OCI-LY1 (cell line): ENCODE measurements around the gene MALT1.

Experiments
- CTCF ChIP-seq: fragments of 200-600 bp; sonication (generic), shearing (Covaris generic); IDR thresholded peaks from 2 replicates; pipeline ENCODE4 v1.5.1; 2017; ENCODE audit warnings: mild to moderate bottlenecking, antibody characterized with exemption, low read length, moderate library complexity, mixed read lengths
- EZH2 ChIP-seq: fragments of 200-600 bp; sonication (generic), shearing (Covaris generic); IDR thresholded peaks from 2 replicates; pipeline ENCODE4 v1.8.0; 2017; ENCODE audit warnings: borderline replicate concordance, mixed run types, mild to moderate bottlenecking, antibody characterized with exemption, low read length, moderate library complexity, mixed read lengths

GRCh38 chr18:58682429-58683069 lies 11.3 kb downstream of the MALT1 start:
- no peak for TF ChIP-seq CTCF
- no peak for TF ChIP-seq EZH2
